Nephron (organoid): ENCODE results near the gene RFT1.

Experiments
- H3K27ac Mint-ChIP-seq, 3 experiments: 2 replicates each; pipeline ENCODE4 v1.8.0; 2020; ENCODE audit warnings: mixed read lengths in 3 of 3, mild to moderate bottlenecking in 2 of 3, moderate library complexity in 1 of 3
- H3K27me3 Mint-ChIP-seq: 2 replicates; pipeline ENCODE4 v1.8.0; 2021; ENCODE audit warnings: low read depth, mild to moderate bottlenecking, moderate library complexity, mixed read lengths
- H3K36me3 Mint-ChIP-seq: 2 replicates; pipeline ENCODE4 v1.8.0; 2020; ENCODE audit warnings: low read depth, mixed read lengths
- H3K4me1 Mint-ChIP-seq: 2 replicates; pipeline ENCODE4 v1.8.0; 2020; ENCODE audit warnings: mixed read lengths
- H3K4me3 Mint-ChIP-seq, 3 experiments: 2 replicates each; pipeline ENCODE4 v1.8.0; 2020; ENCODE audit warnings: mild to moderate bottlenecking in 3 of 3, mixed read lengths in 3 of 3, moderate library complexity in 2 of 3
- H3K9me3 Mint-ChIP-seq: 2 replicates; pipeline ENCODE4 v1.8.0; 2020; ENCODE audit warnings: mixed read lengths
- TF ChIP-seq, protein P1 (sequence below), 3 experiments: fragments of 200-600 bp; sonication (generic); IDR thresholded peaks; one replicate each; pipeline ENCODE4 v1.5.0; 2021; ENCODE audit warnings: antibody characterized with exemption in 3 of 3; ENCODE audit not compliant: unreplicated experiment in 3 of 3

The RFT1 gene

DNA sequence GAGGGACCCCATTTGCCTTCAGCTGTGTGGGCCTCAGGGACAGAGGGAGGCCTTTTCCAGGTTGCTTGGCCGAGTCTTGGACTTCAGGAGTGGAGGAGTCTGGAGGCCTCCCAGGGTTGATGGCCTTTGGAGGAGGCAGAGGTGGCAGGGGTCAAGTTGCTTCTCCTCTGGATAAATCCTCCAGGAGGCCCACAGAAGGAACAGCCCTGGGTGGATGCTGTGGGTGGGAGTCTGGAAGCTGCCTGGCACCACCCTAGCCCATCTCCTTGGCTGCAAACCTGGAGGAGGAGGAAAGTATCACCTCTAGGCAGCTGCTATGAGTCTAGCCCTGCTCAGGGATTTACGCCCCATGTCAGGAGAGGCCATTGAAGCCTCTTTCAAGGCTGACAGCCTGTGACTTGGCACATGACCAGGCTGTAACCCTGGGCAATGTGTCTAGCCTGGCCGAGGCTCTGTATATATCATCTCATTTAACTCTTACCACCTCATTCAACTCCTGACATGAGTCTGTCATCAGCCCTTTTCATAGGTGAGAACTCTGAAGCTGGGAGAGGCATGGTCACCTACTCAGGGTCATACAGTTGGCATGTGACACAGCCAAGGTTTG is 27.8 kb upstream of the RFT1 start:
- H3K36me3 Mint-ChIP-seq = no peaks in the 10 kb centered on the region
- peak overlapping the region in 2 of 3 experiments; percentile 22 to 34 for H3K4me3 Mint-ChIP-seq
- H3K27ac Mint-ChIP-seq = no peak overlapping the region
- no peaks in the 10 kb centered on the region for H3K9me3 Mint-ChIP-seq
- H3K27me3 Mint-ChIP-seq = peaks cover 39% of the 10 kb centered on the region
- H3K4me1 Mint-ChIP-seq = peaks cover 41% of the 10 kb centered on the region
- TF ChIP-seq, protein P1, sequence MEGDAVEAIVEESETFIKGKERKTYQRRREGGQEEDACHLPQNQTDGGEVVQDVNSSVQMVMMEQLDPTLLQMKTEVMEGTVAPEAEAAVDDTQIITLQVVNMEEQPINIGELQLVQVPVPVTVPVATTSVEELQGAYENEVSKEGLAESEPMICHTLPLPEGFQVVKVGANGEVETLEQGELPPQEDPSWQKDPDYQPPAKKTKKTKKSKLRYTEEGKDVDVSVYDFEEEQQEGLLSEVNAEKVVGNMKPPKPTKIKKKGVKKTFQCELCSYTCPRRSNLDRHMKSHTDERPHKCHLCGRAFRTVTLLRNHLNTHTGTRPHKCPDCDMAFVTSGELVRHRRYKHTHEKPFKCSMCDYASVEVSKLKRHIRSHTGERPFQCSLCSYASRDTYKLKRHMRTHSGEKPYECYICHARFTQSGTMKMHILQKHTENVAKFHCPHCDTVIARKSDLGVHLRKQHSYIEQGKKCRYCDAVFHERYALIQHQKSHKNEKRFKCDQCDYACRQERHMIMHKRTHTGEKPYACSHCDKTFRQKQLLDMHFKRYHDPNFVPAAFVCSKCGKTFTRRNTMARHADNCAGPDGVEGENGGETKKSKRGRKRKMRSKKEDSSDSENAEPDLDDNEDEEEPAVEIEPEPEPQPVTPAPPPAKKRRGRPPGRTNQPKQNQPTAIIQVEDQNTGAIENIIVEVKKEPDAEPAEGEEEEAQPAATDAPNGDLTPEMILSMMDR (IDR thresholded peaks at IDR 0.05; ENCODE audit: unreplicated experiment in 3 of 3) = no peak

DNA sequence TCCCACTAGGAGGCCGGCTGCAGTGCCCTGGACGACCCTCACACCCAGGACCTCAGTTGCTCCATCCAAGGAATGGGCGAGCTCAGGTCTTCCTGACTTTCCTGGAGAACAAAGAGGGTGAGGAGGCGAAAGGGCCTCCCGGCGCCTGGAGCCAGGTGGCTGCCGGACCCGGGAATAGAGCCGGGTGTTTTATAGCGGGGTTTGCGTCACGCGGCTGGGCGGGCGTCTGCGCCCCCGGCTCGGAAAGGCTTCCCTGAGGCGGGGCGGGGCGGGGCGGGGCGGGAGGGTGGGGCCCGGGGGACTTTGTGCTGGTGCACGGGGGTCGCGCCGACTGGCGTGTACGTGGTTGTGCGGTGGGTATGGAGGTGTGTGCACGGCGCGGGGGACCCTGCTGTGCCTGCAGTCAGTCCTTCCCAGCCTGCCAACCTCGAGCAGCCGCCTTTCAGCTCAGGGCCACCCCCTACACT is 26.2 kb upstream of the RFT1 start:
- Mint-ChIP-seq H3K36me3 (no peaks in the 10 kb centered on the region), H3K27me3 (peaks cover 35% of the 10 kb centered on the region), H3K9me3 (no peaks in the 10 kb centered on the region), H3K4me3 (no peak overlapping the region), H3K4me1 (peaks cover 31% of the 10 kb centered on the region), H3K27ac (no peak overlapping the region)
- TF ChIP-seq, protein P1 (IDR thresholded peaks at IDR 0.05; ENCODE audit: unreplicated experiment in 3 of 3) = no peak

DNA sequence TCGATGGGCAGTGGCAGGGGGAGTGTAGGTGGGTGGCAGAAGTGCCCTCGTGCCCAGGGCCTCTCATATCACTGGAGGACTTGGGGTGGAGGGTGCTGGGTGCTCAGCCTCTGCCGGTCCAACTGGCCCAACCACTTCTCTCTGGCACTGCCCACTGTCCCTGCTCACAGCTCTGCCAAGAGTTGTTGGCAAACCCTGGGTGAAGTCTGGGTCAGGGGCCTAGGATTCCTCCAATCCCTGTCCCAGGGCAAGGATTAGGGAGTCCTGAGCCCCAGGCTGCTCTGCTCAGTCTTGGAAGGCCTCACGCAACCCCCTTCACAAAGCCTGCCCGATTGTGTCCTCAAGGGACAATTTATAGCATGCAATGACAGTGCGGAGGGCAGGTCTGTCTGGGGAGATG is 25.5 kb upstream of the RFT1 start:
- Mint-ChIP-seq H3K27ac (no peak overlapping the region), H3K4me3 (no peak overlapping the region), H3K4me1 (peaks cover 31% of the 10 kb centered on the region)

DNA sequence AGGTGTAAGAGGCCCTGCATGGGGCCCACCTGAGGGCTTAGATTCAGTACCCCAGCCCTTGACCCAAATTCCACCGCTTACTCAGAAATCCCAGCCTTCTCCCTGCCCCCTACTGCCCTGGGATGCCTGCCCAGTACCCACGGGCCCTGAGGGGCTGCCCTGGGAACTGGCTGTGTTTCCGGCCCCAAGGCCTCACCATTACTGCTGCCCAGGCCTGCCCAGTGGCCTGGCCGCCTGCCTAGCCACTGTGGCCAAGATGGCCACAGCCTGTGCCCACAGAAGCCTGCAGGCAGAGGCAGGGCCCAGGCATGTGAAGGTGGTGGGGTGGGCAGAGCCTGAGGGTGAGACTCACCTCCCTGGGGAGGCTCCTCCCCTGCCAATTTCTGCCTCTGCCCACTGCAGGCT is 24.6 kb upstream of the RFT1 start:
- peaks cover 37% of the 10 kb centered on the region for H3K27me3 Mint-ChIP-seq
- H3K4me1 Mint-ChIP-seq = peaks cover 25% of the 10 kb centered on the region
- no peaks in the 10 kb centered on the region for H3K9me3 Mint-ChIP-seq
- no peak overlapping the region for H3K4me3 Mint-ChIP-seq
- TF ChIP-seq, protein P1 (IDR thresholded peaks at IDR 0.05; ENCODE audit: unreplicated experiment in 3 of 3) = no peak
- no peak overlapping the region for H3K27ac Mint-ChIP-seq
- no peaks in the 10 kb centered on the region for H3K36me3 Mint-ChIP-seq

More for the DNA sequence above, 25.5 kb upstream of the RFT1 start:
- TF ChIP-seq, protein P1 (IDR thresholded peaks at IDR 0.05; ENCODE audit: unreplicated experiment in 3 of 3) = no peak
- Mint-ChIP-seq H3K27me3 (peaks cover 41% of the 10 kb centered on the region), H3K9me3 (no peaks in the 10 kb centered on the region), H3K36me3 (no peaks in the 10 kb centered on the region)

DNA sequence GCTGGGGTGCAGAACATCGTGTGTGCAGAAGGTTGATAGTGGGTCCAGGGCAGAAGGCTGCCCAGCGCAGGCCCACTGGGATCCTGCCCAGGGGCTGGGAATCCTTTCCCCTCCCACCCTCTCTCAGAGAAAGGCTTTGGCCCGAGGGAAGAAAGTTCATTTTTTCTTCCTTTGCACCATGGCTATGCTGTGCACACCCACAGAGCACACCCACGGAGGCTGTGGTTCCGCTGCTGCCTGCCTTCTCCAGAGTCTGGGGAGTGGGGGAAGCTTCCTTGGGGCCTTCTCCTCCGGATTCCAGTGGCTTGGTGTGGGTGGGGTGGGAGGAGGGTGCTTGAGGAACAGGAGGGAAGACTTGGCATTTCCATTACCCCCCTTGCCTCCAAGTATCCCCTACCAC is 23.7 kb upstream of the RFT1 start:
- Mint-ChIP-seq H3K27ac (peak overlapping the region in 2 of 3 experiments; percentile 28 to 44), H3K4me1 (peaks cover 20% of the 10 kb centered on the region), H3K36me3 (no peaks in the 10 kb centered on the region), H3K4me3 (no peak overlapping the region), H3K27me3 (peaks cover 34% of the 10 kb centered on the region), H3K9me3 (no peaks in the 10 kb centered on the region)
- TF ChIP-seq, protein P1 (IDR thresholded peaks at IDR 0.05; ENCODE audit: unreplicated experiment in 3 of 3) = no peak

DNA sequence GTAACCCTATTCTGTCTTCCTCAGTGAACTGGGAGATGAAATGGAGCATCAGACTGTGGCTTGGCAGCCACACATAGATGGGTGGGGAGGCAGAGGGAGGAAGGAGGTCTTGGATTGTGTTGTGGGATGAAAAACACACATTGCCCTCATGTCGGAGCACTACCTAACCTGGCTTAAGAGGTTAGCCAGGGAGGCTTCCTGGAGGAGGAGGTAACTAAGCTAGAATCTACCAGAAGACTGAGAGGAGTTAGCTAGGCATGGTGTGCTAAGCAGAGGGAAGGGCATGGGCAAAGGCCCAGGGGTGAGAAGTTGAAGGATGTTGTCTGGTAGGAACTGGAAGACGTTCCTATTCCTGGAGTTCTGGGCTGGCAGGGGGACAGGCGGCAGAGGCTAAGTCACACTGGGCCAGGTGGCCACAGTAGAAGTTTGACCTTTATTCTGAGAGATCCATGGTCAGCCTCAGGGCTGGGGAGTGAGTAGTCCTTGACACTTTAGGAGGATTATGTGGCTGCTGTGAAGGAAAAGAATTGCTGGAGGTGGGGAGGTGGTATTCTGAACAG is 23.1 kb upstream of the RFT1 start:
- Mint-ChIP-seq H3K9me3 (no peaks in the 10 kb centered on the region), H3K27me3 (peaks cover 28% of the 10 kb centered on the region), H3K4me3 (no peak overlapping the region), H3K36me3 (no peaks in the 10 kb centered on the region), H3K4me1 (peaks cover 13% of the 10 kb centered on the region), H3K27ac (peak overlapping the region in 2 of 3 experiments; percentile 28 to 44)
- TF ChIP-seq, protein P1 (IDR thresholded peaks at IDR 0.05; ENCODE audit: unreplicated experiment in 3 of 3) = no peak
